Activated B cell treated with CpG ODN at 0.5 μM for 24 hours (primary cell): ENCODE results near the gene PP2D1. TPM values are rescaled to one million over a fixed set of nuclear protein-coding genes. Genes with fewer than 3 reads are reported as not detected.

Source experiments
- ATAC-seq: fragments of 200-7000 bp; cut with Tn5 transposase; one replicate; pipeline ENCODE4 v1.10.0; 2021; ENCODE audit warnings: low read depth, mild to moderate bottlenecking, moderate library complexity
- CTCF ChIA-PET: fragments of 350-600 bp; sonication (Branson Sonifier 250); formaldehyde crosslinking; loops from one replicate; lab custom pipeline; 2021; ENCODE audit warnings: antibody characterized with exemption; lab: Charles Lee
- POLR2A ChIA-PET: fragments of 350-600 bp; sonication (Branson Sonifier 250); formaldehyde crosslinking; loops from one replicate; lab custom pipeline; 2021; ENCODE audit warnings: antibody characterized with exemption; lab: Charles Lee
- DNase-seq: peaks from one replicate; pipeline ENCODE4 v3.0.0; 2022
- H3K27ac Mint-ChIP-seq: one replicate; pipeline ENCODE4 v1.8.0; 2020; ENCODE audit warnings: mixed read lengths
- H3K27me3 Mint-ChIP-seq: one replicate; pipeline ENCODE4 v1.8.0; 2021; ENCODE audit warnings: mixed read lengths
- H3K36me3 Mint-ChIP-seq: one replicate; pipeline ENCODE4 v1.8.0; 2021; ENCODE audit warnings: low read depth, mixed read lengths
- H3K4me1 Mint-ChIP-seq: one replicate; pipeline ENCODE4 v1.8.0; 2021; ENCODE audit warnings: mixed read lengths
- H3K4me3 Mint-ChIP-seq: one replicate; pipeline ENCODE4 v1.8.0; 2020; ENCODE audit warnings: mild to moderate bottlenecking, mixed read lengths
- H3K9me3 Mint-ChIP-seq: one replicate; pipeline ENCODE4 v1.8.0; 2020; ENCODE audit warnings: mixed read lengths
- intact Hi-C: fragments of 100-400 bp; cut with micrococcal nuclease; formaldehyde crosslinking; loops from one replicate; pipeline ENCODE4 v1.15.1; 2024
- total RNA-seq: library from RNA; stranded (reverse); gene quantifications from 2 replicates; pipeline ENCODE4 v1.2.3, GENCODE V29; 2022
- TF ChIP-seq, protein P1 (sequence below): fragments of 200-600 bp; IDR thresholded peaks from one replicate; pipeline ENCODE4 v1.8.0; 2022; ENCODE audit warnings: antibody characterized with exemption, mild to moderate bottlenecking

The PP2D1 gene
- total RNA-seq, 1 donor from 2014 or later, result not detected

- H3K27ac Mint-ChIP-seq, result no peak overlapping the region
- intact Hi-C loops, result no loop called here
- H3K27me3 Mint-ChIP-seq, result no peaks in the 10 kb centered on the region
- ATAC-seq, result no peak
- ChIA-PET POLR2A (interaction anchor here (0.6 to 1.0 kb wide), 2 partner anchors 13 to 16 kb away, joined by 3 to 4 read pairs; partner anchors contain the start of gene KAT2B), CTCF (no interaction called here)
- no peaks in the 10 kb centered on the region for H3K9me3 Mint-ChIP-seq
- peaks cover 2% of the 10 kb centered on the region for H3K36me3 Mint-ChIP-seq
- TF ChIP-seq, protein P1, sequence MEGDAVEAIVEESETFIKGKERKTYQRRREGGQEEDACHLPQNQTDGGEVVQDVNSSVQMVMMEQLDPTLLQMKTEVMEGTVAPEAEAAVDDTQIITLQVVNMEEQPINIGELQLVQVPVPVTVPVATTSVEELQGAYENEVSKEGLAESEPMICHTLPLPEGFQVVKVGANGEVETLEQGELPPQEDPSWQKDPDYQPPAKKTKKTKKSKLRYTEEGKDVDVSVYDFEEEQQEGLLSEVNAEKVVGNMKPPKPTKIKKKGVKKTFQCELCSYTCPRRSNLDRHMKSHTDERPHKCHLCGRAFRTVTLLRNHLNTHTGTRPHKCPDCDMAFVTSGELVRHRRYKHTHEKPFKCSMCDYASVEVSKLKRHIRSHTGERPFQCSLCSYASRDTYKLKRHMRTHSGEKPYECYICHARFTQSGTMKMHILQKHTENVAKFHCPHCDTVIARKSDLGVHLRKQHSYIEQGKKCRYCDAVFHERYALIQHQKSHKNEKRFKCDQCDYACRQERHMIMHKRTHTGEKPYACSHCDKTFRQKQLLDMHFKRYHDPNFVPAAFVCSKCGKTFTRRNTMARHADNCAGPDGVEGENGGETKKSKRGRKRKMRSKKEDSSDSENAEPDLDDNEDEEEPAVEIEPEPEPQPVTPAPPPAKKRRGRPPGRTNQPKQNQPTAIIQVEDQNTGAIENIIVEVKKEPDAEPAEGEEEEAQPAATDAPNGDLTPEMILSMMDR, result no peak
- no peak for DNase-seq
- H3K4me3 Mint-ChIP-seq, result no peak overlapping the region
- peaks cover 30% of the 10 kb centered on the region for H3K4me1 Mint-ChIP-seq
Observed at GRCh38 chr3:20056725-20057611, 44.9 kb upstream of the PP2D1 start.

DNA sequence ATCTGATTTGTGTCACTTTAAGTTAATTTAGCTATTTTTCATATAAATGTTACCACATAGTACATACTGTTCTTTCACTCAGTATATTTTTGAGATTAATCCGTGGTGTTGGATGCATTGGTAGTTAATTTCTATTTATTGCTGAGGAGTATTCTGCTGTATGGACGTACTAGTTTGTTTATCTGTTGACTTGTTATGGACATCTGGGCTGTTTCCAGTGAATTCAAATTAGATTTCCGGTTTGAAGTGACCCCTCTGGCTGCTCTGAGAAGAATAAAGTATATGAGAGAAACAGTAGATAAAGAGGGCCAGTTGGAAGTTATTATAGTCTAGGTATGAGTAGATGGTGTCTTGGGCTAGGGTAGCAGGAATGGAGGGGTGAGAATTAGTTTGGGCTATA, 43.8 kb upstream of the PP2D1 start:
- Mint-ChIP-seq H3K27ac (no peak overlapping the region), H3K9me3 (no peaks in the 10 kb centered on the region), H3K27me3 (no peaks in the 10 kb centered on the region), H3K4me1 (peaks cover 32% of the 10 kb centered on the region), H3K36me3 (peaks cover 2% of the 10 kb centered on the region), H3K4me3 (no peak overlapping the region)
- DNase-seq, result no peak
- TF ChIP-seq, protein P1, result no peak
- POLR2A ChIA-PET, result interaction anchor here (1.6 kb wide), 1 partner anchor 15 kb away, joined by 10 read pairs; the partner anchor contains the start of gene KAT2B
- ATAC-seq, result no peak
- CTCF ChIA-PET, result interaction anchor here (1.7 kb wide), 1 partner anchor 15 kb away, joined by 5 read pairs; no protein-coding TSS in a partner anchor
- intact Hi-C loops, result loop anchor here (2.0 kb wide), 1 partner anchor 25 kb away; no protein-coding TSS in a partner anchor

DNA sequence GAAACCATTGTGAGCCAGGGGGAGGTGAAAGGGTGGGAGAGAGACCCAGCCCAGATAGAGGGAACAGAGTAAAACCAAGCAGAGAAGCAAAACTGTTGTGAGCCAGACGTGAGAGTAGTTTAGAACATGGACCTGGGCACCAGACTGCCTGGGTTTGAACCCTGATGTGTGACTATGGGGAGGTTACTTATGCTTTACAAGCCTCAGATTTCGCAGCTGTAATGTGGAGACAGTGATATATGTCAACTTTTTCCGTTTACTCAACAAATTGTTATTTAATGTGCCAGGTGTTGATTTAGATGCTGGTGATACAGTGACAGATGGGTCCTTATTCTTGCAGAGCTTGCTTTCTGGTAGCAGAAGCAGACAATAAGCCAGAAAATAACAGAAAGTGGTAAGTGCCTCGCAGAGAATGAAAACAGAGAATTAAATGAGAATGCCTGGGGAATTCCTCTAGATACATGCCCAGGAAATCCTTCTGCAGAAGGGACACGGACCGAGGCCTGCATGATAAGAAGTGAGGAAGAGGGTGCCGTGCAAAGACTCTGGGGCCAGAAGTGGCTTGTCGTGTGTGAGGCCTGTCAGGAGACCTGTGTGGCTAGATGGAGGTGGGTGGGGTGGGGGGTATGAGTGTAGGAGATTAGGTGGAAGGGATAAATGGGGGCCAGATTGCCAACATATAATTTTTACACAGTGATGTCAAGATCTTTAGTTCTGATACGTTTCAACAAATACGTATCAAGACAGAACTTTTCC, 43.1 kb upstream of the PP2D1 start:
- Mint-ChIP-seq H3K4me3 (no peak overlapping the region), H3K9me3 (no peaks in the 10 kb centered on the region), H3K4me1 (peaks cover 33% of the 10 kb centered on the region), H3K27me3 (no peaks in the 10 kb centered on the region), H3K27ac (no peak overlapping the region), H3K36me3 (peaks cover 2% of the 10 kb centered on the region)
- intact Hi-C loops, result loop anchor here (2.0 kb wide), 1 partner anchor 26 kb away; no protein-coding TSS in a partner anchor
- TF ChIP-seq, protein P1, result no peak
- DNase-seq, result no peak
- peak; percentile 59 for ATAC-seq
- POLR2A ChIA-PET, result interaction anchor here (1.0 to 1.6 kb wide), 3 partner anchors 14 to 124 kb away, joined by 3 to 10 read pairs (median 4); partner anchors contain the start of gene KAT2B
- CTCF ChIA-PET, result interaction anchor here (1.7 kb wide), 1 partner anchor 14 kb away, joined by 5 read pairs; no protein-coding TSS in a partner anchor

DNA sequence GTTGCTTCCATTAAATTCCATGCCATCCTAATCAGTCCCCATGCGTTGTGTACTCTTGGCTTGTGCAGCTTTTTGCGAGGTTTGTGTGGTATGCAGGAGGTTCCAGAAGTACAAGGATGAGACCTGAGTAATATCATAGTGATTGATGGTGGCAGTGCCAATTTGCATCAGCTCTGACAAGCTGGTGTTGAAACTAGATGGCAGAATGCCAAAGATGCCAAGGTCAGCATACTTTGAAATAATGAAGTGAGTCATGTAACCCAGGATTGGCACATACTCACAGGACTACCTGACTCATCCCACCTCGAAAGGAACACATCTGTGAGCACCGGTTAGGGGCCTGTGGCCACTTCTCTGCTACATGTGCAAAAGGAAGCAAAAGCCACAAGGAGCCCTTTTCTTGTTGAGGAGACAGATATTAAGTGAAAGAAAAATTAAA, 42.5 kb upstream of the PP2D1 start:
- intact Hi-C loops, result loop anchor here (1.0 to 2.0 kb wide), 5 partner anchors 15 to 132 kb away; partner anchors contain the start of genes RAB5A and SGO1
- no peak overlapping the region for H3K4me3 Mint-ChIP-seq
- TF ChIP-seq, protein P1, result no peak
- peaks cover 2% of the 10 kb centered on the region for H3K36me3 Mint-ChIP-seq
- peaks cover 33% of the 10 kb centered on the region for H3K4me1 Mint-ChIP-seq
- H3K27ac Mint-ChIP-seq, result no peak overlapping the region
- H3K9me3 Mint-ChIP-seq, result no peaks in the 10 kb centered on the region
- no peaks in the 10 kb centered on the region for H3K27me3 Mint-ChIP-seq
- ATAC-seq (peak; percentile 92), DNase-seq (peak; percentile 22)
- CTCF ChIA-PET, result interaction anchor here (1.7 kb wide), 1 partner anchor 13 kb away, joined by 5 read pairs; no protein-coding TSS in a partner anchor
- POLR2A ChIA-PET, result interaction anchor here (0.7 to 1.6 kb wide), 4 partner anchors 10 to 123 kb away, joined by 3 to 10 read pairs (median 4); partner anchors contain the start of gene KAT2B
